22Rv1 (cell line): ENCODE measurements around the gene ATP11B.

Experiments
- H3K27ac ChIP-seq: fragments of 450-650 bp; 2 replicates; pipeline ENCODE4 v1.5.1; 2017
- ZFX ChIP-seq: fragments of 450-650 bp; IDR thresholded peaks from 2 replicates; pipeline ENCODE4 v1.6.1; 2017; ENCODE audit warnings: antibody characterized with exemption, borderline replicate concordance
- TF ChIP-seq, protein P1 (sequence below): fragments of 450-650 bp; IDR thresholded peaks from 2 replicates; pipeline ENCODE4 v1.5.1; 2017; ENCODE audit warnings: mild to moderate bottlenecking

The ATP11B gene

DNA sequence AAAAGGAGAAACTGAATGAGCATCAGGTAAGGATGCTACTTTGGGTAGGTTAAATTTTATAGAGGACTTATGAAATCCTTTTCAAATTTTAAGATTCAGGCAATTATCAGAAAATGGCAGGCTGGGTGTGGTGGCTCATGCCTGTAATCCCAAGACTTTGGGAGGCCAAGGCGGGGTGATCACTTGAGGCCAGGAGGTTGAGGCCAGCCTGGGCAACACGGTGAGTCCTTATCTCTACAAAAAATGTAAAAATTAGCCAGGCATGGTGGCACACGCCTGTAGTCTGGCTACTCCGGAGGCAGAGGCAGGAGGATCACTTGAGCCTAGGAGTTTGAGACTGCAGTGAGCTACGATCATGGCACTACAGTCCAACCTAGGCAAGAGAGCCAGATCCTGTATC lies 163.9 kb downstream of the ATP11B start:
- H3K27ac ChIP-seq: no peak overlapping the region
- TF ChIP-seq ZFX: no peak
- TF ChIP-seq, protein P1, sequence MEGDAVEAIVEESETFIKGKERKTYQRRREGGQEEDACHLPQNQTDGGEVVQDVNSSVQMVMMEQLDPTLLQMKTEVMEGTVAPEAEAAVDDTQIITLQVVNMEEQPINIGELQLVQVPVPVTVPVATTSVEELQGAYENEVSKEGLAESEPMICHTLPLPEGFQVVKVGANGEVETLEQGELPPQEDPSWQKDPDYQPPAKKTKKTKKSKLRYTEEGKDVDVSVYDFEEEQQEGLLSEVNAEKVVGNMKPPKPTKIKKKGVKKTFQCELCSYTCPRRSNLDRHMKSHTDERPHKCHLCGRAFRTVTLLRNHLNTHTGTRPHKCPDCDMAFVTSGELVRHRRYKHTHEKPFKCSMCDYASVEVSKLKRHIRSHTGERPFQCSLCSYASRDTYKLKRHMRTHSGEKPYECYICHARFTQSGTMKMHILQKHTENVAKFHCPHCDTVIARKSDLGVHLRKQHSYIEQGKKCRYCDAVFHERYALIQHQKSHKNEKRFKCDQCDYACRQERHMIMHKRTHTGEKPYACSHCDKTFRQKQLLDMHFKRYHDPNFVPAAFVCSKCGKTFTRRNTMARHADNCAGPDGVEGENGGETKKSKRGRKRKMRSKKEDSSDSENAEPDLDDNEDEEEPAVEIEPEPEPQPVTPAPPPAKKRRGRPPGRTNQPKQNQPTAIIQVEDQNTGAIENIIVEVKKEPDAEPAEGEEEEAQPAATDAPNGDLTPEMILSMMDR: no peak

DNA sequence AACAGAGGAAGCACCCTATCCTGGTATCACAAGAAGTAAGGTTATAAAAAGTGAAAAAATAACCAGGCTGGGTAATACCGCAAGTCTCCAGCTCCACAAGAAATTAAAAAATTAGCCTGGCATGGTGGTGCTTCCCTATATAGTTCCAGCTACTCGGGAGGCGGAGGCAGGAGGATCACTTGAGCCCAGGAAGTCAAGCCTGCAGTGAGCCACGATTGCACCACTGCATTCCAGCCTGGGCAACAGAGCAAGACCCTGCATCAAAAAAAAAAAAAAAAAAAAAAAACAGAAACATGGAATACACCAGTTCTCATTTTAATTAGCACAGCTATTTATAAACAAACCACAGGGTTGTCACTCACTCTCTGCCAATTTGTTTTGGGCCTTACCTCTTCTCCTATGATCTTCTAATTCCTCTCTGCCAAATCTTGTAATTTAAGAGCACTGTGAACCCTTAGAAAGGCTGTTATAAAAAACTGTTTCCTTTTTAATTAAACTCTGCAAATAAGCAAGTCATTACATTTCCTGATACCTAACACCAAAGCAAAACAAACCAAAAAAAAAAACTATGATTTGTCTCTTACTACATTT lies 164.5 kb downstream of the ATP11B start:
- TF ChIP-seq ZFX: no peak
- TF ChIP-seq, protein P1: no peak
- H3K27ac ChIP-seq: no peak overlapping the region

DNA sequence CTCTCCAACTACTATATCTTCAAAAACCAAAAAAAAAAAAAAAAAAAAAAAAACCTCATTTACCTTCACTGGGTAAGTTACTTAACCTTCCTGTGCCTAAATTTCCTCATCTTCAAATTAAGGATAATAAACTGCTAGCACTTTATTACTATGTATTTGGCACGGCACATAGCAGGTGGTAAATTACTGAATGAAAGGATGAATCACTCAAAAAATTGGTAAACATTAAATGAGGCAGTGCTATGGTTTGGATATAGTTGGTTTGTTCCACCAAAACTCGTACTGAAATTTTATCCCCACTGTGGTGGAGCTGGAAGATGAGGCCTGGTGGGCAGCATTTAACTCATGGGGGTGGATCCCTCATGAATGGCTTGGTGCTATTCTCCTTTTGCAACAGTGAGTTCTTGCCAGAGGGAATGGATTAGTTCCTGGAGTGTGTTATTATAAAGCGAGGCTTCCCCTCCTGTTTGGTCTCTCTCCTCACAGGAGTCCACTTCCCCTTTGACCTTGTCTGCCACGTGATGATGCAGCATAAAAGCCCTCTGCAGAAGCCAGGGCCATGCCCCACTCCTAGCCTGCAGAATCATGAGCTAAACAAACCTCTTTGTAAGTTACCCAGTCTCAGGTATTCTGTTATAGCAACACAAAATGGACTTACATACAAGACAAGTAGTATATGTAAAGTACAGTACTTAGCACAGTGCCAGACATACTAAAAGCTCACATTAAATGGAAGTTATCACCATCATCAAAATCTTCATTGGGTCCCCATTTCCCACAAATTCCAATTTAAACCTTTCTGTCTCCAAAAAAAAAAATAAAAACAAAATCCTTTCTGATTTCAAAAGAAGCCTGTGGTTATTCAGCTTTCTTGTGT lies 166.4 kb downstream of the ATP11B start:
- TF ChIP-seq, protein P1: no peak
- TF ChIP-seq ZFX: no peak
- H3K27ac ChIP-seq: no peak overlapping the region

DNA sequence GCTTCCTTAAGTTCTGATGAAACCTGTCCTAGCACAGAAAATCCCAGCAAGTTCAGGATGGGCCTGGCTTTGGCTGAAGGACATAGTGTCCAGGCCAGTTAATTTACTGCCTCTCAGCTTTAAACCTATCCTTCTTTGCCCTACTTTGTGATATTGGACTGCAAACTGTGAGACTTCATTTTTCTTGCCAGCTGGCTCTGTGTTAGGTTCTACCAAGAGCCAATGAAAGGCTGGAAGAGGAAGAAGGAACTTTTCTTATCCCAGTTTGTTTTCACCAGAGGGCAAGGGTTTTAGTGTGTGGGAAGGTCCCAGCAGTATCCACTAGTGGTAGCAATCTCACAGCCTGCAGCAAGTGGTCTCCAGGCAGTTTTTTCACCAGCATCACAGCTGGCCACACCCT lies 168.9 kb downstream of the ATP11B start:
- no peak overlapping the region for H3K27ac ChIP-seq

DNA sequence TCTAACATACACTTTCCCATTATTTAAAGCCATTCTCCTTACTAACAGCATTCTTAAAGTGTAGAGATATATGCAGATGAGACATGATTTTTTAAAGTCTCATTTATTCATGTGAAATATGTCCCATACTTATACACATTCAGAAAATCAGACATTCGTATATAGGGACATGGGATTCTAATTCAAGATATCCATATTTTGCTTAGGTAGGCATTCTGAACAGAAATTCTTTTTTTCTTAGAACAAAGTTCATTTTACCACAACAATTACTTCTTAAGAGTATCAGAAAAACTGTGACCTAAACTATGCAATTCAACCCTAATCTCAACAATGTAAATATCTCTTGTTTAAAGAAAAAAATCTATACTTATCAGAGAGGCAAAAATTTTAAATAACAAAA lies 170.9 kb downstream of the ATP11B start:
- no peak for TF ChIP-seq ZFX
- TF ChIP-seq, protein P1: no peak
- H3K27ac ChIP-seq: no peak overlapping the region

More for the DNA sequence above, 168.9 kb downstream of the ATP11B start:
- TF ChIP-seq ZFX: no peak
- TF ChIP-seq, protein P1: no peak

DNA sequence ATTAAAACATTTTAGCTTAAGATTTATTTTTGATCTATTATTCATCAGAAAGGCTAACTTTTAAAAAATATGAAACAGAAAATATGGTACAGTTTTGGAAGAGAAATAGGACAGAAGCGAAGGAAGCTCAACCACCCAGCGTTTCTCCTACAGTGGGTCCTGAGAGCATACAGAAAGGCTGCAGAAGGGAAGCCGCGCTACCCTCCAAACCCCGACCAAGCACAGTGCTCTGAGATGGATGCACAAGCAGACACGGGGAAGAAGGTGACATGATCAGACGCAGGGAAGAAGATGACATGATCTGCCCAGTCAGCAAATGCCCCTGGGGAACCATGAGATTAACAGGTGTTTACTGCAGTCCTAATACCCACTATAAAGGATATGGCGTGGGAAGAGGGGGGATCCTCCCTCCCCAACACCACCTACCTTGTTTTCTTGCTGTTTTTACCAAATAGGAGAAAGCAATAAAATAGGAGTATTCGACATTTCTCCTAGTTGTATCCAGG lies 172.6 kb downstream of the ATP11B start:
- H3K27ac ChIP-seq: no peak overlapping the region
- TF ChIP-seq, protein P1: no peak
- TF ChIP-seq ZFX: no peak
